DOHH2 (cell line): Measurements from ENCODE around the gene LAMTOR3.

ENCODE experiments used
- CTCF ChIP-seq: fragments of 200-600 bp; sonication (generic); IDR thresholded peaks from one replicate; pipeline ENCODE4 v1.5.1; 2014; ENCODE audit warnings: antibody characterized with exemption, mild to moderate bottlenecking, low read depth, low read length; ENCODE audit not compliant: poor library complexity, severe bottlenecking
- EZH2phosphoT487 ChIP-seq: fragments of 200-600 bp; sonication (generic); IDR thresholded peaks from 2 replicates; pipeline ENCODE4 v1.6.1; 2017; ENCODE audit warnings: borderline replicate concordance, mild to moderate bottlenecking, antibody characterized with exemption, low read length, moderate library complexity, mixed read lengths

DNA sequence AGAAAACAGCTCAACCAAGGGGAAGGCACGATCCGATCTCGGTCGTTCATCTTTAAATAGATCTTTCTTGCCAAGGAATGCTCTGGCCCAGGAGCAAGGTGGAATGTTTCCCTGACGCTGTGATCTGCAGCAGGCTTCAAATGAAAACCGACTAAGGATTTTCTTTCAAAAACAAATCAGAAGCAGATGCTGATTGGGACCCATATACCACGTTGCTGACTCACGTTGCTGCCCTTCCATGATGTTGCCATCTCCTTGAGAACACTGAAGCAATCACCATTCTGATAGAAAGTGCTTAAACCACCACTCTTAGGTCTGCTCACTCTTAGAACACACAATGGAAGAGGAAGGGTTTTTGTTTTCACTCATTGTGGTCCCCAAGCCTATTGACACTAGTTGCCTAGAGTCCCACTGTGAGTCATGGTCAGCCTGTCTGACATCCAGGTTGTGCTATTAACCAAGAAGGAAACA is 26.1 kb downstream of the LAMTOR3 start:
- no peak for TF ChIP-seq CTCF
- TF ChIP-seq EZH2phosphoT487: no peak
